ENCODE measurements around the gene CFAP77. TPM values are rescaled to one million over a fixed set of nuclear protein-coding genes. Genes with fewer than 3 reads are reported as not detected.

CFAP77 gene
- total and polyA plus RNA-seq, 10 of the 15 experiments (the other 5 are each of a cell fraction or from before 2014, with no cell fraction given): 0.33 TPM; not detected in 9

- intact Hi-C loops (cut with micrococcal nuclease; ENCODE audit: unreplicated experiment): no loop called here
- CTCF ChIA-PET: no interaction called here
Measured at GRCh38 chr9:132424857-132425674, 15.1 kb downstream of the CFAP77 start.

More at GRCh38 chr9:132424857-132425674, 15.1 kb downstream of the CFAP77 start:
- SMC1A ChIA-PET (ENCODE audit: uncharacterized antibody, unreplicated experiment): interaction anchor here (0.6 kb wide), 1 partner anchor 501 kb away, joined by 3 read pairs; no protein-coding TSS in a partner anchor
- WGBS (ENCODE audit: insufficient coverage, insufficient replicate concordance, low lambda C conversion rate, missing lambda C conversion rate): 25% methylated on average over 22 of the region's 22 CpGs
- H3K27me3 ChIP-seq (replicated peaks in 1 of 2; ENCODE audit: control insufficient read depth in 2 of 2, insufficient read depth in 2 of 2, low read length in 1 of 2): peaks cover 3 to 4% of the 10 kb centered on the region in 2 experiments; a peak in 3 of 4 replicates
- ATAC-seq (no peak), FAIRE-seq (no peak), DNase-seq (ENCODE audit: low read depth, low spot score) (no peak)
- H3K4me3 ChIP-seq: no peak overlapping the region
- no peaks in the 10 kb centered on the region for H4K20me1 ChIP-seq (ENCODE audit: control insufficient read depth, insufficient read depth)
- no peaks in the 10 kb centered on the region for H3K4me1 ChIP-seq (ENCODE audit: control insufficient read depth, insufficient read depth, low read length)
- no peaks in the 10 kb centered on the region for H3K36me3 ChIP-seq (ENCODE audit: control insufficient read depth in 2 of 2, insufficient read depth in 2 of 2, low read length in 1 of 2)
- RAD21 ChIA-PET (ENCODE audit: unreplicated experiment): no interaction called here
- no peak overlapping the region for H2AFZ ChIP-seq (ENCODE audit: control insufficient read depth, low read depth, low read length)
- H3K4me2 ChIP-seq (ENCODE audit: control insufficient read depth, insufficient read depth): no peak overlapping the region
- POLR2A ChIA-PET: no interaction called here
- BruUV-seq (replicated peaks): no TSS peak
- H3K9ac ChIP-seq (ENCODE audit: control insufficient read depth, insufficient read depth, low read length): no peak overlapping the region
- no peak for TF ChIP-seq ZBED1 (IDR thresholded peaks at IDR 0.05; ENCODE audit: borderline replicate concordance)
- TF ChIP-seq NKRF (conservative IDR thresholded peaks at IDR 0.05): no peak
- no peak for TF ChIP-seq ZBTB40 (IDR thresholded peaks at IDR 0.05; ENCODE audit: borderline replicate concordance)
- TF ChIP-seq CTCF (IDR thresholded peaks at IDR 0.05 in 2 of 3, conservative IDR thresholded peaks at IDR 0.05 in 1 of 3; ENCODE audit: control insufficient read depth in 2 of 3, extremely low read depth in 1 of 3, insufficient read depth in 1 of 3, low read depth in 3 of 3, low read length in 3 of 3): no peak
- no peak for TF ChIP-seq IKZF1 (conservative IDR thresholded peaks at IDR 0.05)
- no peak for TF ChIP-seq YBX1 (IDR thresholded peaks at IDR 0.05)
- TF ChIP-seq ZNF207 (IDR thresholded peaks at IDR 0.05; ENCODE audit: borderline replicate concordance): no peak
- no peak for TF ChIP-seq CHD2 (IDR thresholded peaks at IDR 0.05; ENCODE audit: borderline replicate concordance, low read depth, low read length)
- no peak overlapping the region for H3K27ac ChIP-seq (ENCODE audit: control insufficient read depth, insufficient read depth)
- H3K79me2 ChIP-seq (ENCODE audit: control insufficient read depth, insufficient read depth, low read length): no peaks in the 10 kb centered on the region
- in situ Hi-C loops (cut with MboI): loop anchor here (5.0 kb wide), 1 partner anchor 377 kb away; no protein-coding TSS in a partner anchor
- no peaks in the 10 kb centered on the region for H3K9me3 ChIP-seq (replicated peaks; ENCODE audit: control insufficient read depth, insufficient read depth, low read length)
